B cell (primary cell): ENCODE results near the gene SKIDA1. TPM values are rescaled to one million over a fixed set of nuclear protein-coding genes. Genes with fewer than 3 reads are reported as not detected.

Experiments used
- ATAC-seq: fragments of 200-7000 bp; cut with Tn5 transposase; one replicate; pipeline ENCODE4 v1.10.0; 2021; ENCODE audit warnings: low read depth, mild to moderate bottlenecking, moderate number of reproducible peaks, moderate library complexity
- CTCF ChIA-PET: fragments of 350-600 bp; sonication (Branson Sonifier 250); formaldehyde crosslinking; loops from one replicate; lab custom pipeline; 2021; ENCODE audit warnings: antibody characterized with exemption, inconsistent platforms; lab: Charles Lee
- POLR2A ChIA-PET: fragments of 350-600 bp; sonication (Branson Sonifier 250); formaldehyde crosslinking; loops from one replicate; lab custom pipeline; 2021; ENCODE audit warnings: antibody characterized with exemption; lab: Charles Lee
- DNase-seq: peaks from one replicate; pipeline ENCODE4 v3.0.0; 2013
- H2AFZ ChIP-seq: 2 replicates; pipeline ENCODE4 v1.6.1; 2012; ENCODE audit warnings: mild to moderate bottlenecking, low read depth, low read length; ENCODE audit not compliant: insufficient read depth, poor library complexity, severe bottlenecking
- H3K27ac ChIP-seq, 2 donors: 1 replicate in 1 of 2; 2 replicates in 1 of 2; pipeline ENCODE4 v1.5.1; 2012 to 2013; ENCODE audit warnings: low read length in 2 of 2, mild to moderate bottlenecking in 2 of 2, moderate library complexity in 1 of 2
- H3K27me3 ChIP-seq, 4 experiments: fragments of 200-600 bp in 1 of 4; sonication (generic) in 1 of 4; replicated peaks in 1 of 4; 1 replicate in 2 of 4; 2 replicates in 2 of 4; pipeline versions ENCODE4 v1.6.1 to v1.7.0; 2013 to 2016; ENCODE audit warnings: low read length in 3 of 4, mild to moderate bottlenecking in 2 of 4, mixed read lengths in 1 of 4, moderate library complexity in 1 of 4; ENCODE audit not compliant: insufficient read depth in 4 of 4, control insufficient read depth in 3 of 4; ENCODE audit errors: control extremely low read depth in 1 of 4
- H3K36me3 ChIP-seq, 2 experiments: replicated peaks in 1 of 2; 1 replicate in 1 of 2; 2 replicates in 1 of 2; pipeline versions ENCODE4 v1.6.1 to v1.7.1; 2013; ENCODE audit warnings: low read length in 1 of 2; ENCODE audit not compliant: insufficient read depth in 2 of 2, control insufficient read depth in 1 of 2; ENCODE audit errors: control extremely low read depth in 1 of 2, extremely low read depth in 1 of 2
- H3K4me1 ChIP-seq, 2 donors: fragments of 200-600 bp in 1 of 2; sonication (generic) in 1 of 2; 1 replicate in 1 of 2; 2 replicates in 1 of 2; pipeline versions ENCODE4 v1.5.1 to v1.6.1; 2013 to 2017; ENCODE audit warnings: low read length in 2 of 2; ENCODE audit not compliant: control insufficient read depth in 2 of 2, insufficient read depth in 2 of 2
- H3K4me2 ChIP-seq: replicated peaks from 2 replicates; pipeline ENCODE3; 2012; ENCODE audit warnings: mild to moderate bottlenecking, low read depth, low read length; ENCODE audit not compliant: poor library complexity, severe bottlenecking
- H3K4me3 ChIP-seq, 5 experiments: fragments of 200-600 bp in 1 of 5; sonication (generic) in 1 of 5; 1 replicate in 3 of 5; 2 replicates in 2 of 5; pipeline versions ENCODE4 v1.5.1 to v1.7.0; 2011 to 2016; ENCODE audit warnings: low read length in 4 of 5, mild to moderate bottlenecking in 4 of 5, low read depth in 2 of 5, control low read depth in 1 of 5, moderate library complexity in 1 of 5; ENCODE audit not compliant: insufficient read depth in 1 of 5; ENCODE audit errors: control extremely low read depth in 1 of 5, extremely low read depth in 1 of 5
- H3K79me2 ChIP-seq: fragments of 200-600 bp; sonication (generic); one replicate; pipeline ENCODE4 v1.6.0; 2016; ENCODE audit warnings: low read length; ENCODE audit not compliant: control insufficient read depth, insufficient read depth
- H3K9ac ChIP-seq: fragments of 200-600 bp; sonication (generic); 2 replicates; pipeline ENCODE4 v1.6.1; 2017; ENCODE audit warnings: mild to moderate bottlenecking, low read length, moderate library complexity
- H3K9me3 ChIP-seq, 3 donors: one replicate each; pipeline versions ENCODE4 v1.6.1 to v1.7.1; 2013; ENCODE audit warnings: low read length in 2 of 3; ENCODE audit not compliant: control insufficient read depth in 2 of 3, insufficient read depth in 1 of 3; ENCODE audit errors: control extremely low read depth in 1 of 3
- H4K20me1 ChIP-seq: 2 replicates; pipeline ENCODE4 v1.6.0; 2012; ENCODE audit warnings: mild to moderate bottlenecking, low read length; ENCODE audit not compliant: insufficient read depth, control insufficient read depth, poor library complexity, severe bottlenecking
- H3K27ac Mint-ChIP-seq: one replicate; pipeline ENCODE4 v1.8.0; 2021; ENCODE audit warnings: mixed read lengths
- H3K27me3 Mint-ChIP-seq: one replicate; pipeline ENCODE4 v1.8.0; 2021; ENCODE audit warnings: mixed read lengths
- H3K4me1 Mint-ChIP-seq: one replicate; pipeline ENCODE4 v1.8.0; 2021; ENCODE audit warnings: mixed read lengths
- H3K4me3 Mint-ChIP-seq: one replicate; pipeline ENCODE4 v1.8.0; 2021; ENCODE audit warnings: mixed read lengths
- H3K9me3 Mint-ChIP-seq: one replicate; pipeline ENCODE4 v1.8.0; 2022; ENCODE audit warnings: mixed read lengths; ENCODE audit not compliant: insufficient read depth
- CTCF ChIP-seq: fragments of 200-600 bp; IDR thresholded peaks from one replicate; pipeline ENCODE4 v1.8.0; 2022; ENCODE audit warnings: antibody characterized with exemption, mild to moderate bottlenecking
- EZH2 ChIP-seq: IDR thresholded peaks from 2 replicates; pipeline ENCODE4 v1.6.1; 2012; ENCODE audit warnings: borderline replicate concordance, low read depth, mild to moderate bottlenecking, moderate library complexity, low read length; ENCODE audit not compliant: insufficient read depth, poor library complexity, severe bottlenecking
- WGBS: methylation state at CpG from one replicate; pipeline ENCODE4 v1.1.5; 2013; ENCODE audit warnings: missing lambda C conversion rate; ENCODE audit not compliant: insufficient coverage; 5-methylcytosine and 5-hydroxymethylcytosine counted together
- intact Hi-C: fragments of 100-400 bp; cut with micrococcal nuclease; formaldehyde crosslinking; loops from one replicate; pipeline ENCODE4 v1.10.0; 2022
- polyA plus RNA-seq: library from polyadenylated mRNA; depleted of rRNA; stranded (reverse); fragments of >200 nt; gene quantifications from 2 replicates; pipeline ENCODE4 v1.2.3, GENCODE V29; 2012
- total RNA-seq, 2 donors: library from RNA; stranded (reverse); fragments of 120-200 nt in 1 of 2; gene quantifications; 1 replicate in 1 of 2; 2 replicates in 1 of 2; pipeline versions ENCODE4 v1.2.3 to v1.2.4, GENCODE V29; 2013 to 2022

The SKIDA1 gene
- total and polyA plus RNA-seq, 2 donors (not counting 1 experiment from before 2014, with no cell fraction given), result 0.06 to 0.10 TPM

- no peak for ATAC-seq
- peaks cover 38% of the 10 kb centered on the region for H3K4me1 Mint-ChIP-seq
- DNase-seq, result no peak
- H3K4me3 Mint-ChIP-seq, result no peak overlapping the region
- H3K9ac ChIP-seq, result no peak overlapping the region
- H3K9me3 ChIP-seq, result peaks cover 0 to 6% (median 0%) of the 10 kb centered on the region in 3 donors
- no peaks in the 10 kb centered on the region for H3K79me2 ChIP-seq
- ChIA-PET CTCF (interaction anchor here (0.6 to 1.0 kb wide), 3 partner anchors 28 to 819 kb away, joined by 3 to 4 read pairs (median 3); no protein-coding TSS in a partner anchor), POLR2A (no interaction called here)
- H3K27ac Mint-ChIP-seq, result no peak overlapping the region
- no peak overlapping the region for H3K4me3 ChIP-seq
- intact Hi-C loops, result loop anchor here (2.0 kb wide), 3 partner anchors 27 to 815 kb away; no protein-coding TSS in a partner anchor
- H4K20me1 ChIP-seq, result no peaks in the 10 kb centered on the region
- peak overlapping the region; percentile 86 for H3K4me2 ChIP-seq
- no peaks in the 10 kb centered on the region for H3K36me3 ChIP-seq
- WGBS, result no CpG with 5 or more reads among the region's 7 CpGs
- TF ChIP-seq CTCF, result no peak
- TF ChIP-seq EZH2, result no peak
- peaks cover 0 to 58% (median 54%) of the 10 kb centered on the region in 4 experiments for H3K27me3 ChIP-seq
- H3K27ac ChIP-seq, result no peak overlapping the region
- no peak overlapping the region for H2AFZ ChIP-seq
- H3K9me3 Mint-ChIP-seq, result no peaks in the 10 kb centered on the region
- H3K27me3 Mint-ChIP-seq, result peaks cover 69% of the 10 kb centered on the region
- H3K4me1 ChIP-seq, result peaks cover 35 to 47% of the 10 kb centered on the region in 2 donors
These were observed 1.4 kb downstream of the SKIDA1 start for GRCh38 chr10:21524131-21524525.

DNA sequence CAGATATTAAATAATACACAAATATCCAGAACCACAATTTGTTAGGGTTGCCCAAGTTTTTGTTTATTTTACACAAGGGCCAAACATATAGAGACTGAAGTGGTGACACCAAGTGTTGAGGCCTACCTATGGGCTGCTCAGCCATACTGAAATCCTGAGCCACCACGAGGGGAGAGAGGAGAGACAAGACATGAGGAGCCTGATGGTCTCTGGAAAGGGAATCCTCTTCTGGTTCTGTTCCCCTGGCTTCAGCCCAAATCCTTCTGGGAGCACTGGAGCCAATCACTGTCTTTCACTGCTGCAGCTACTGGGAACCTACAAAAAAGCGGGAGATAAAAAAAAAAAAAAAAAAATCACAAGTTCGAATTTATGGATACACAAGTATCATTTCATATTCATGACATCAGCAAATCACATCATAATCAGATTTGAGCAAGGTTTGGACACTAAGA is 1.9 kb downstream of the SKIDA1 start:
- ChIA-PET POLR2A (no interaction called here), CTCF (interaction anchor here (0.9 to 1.0 kb wide), 2 partner anchors 28 to 820 kb away, joined by 3 read pairs; no protein-coding TSS in a partner anchor)
- no peak for DNase-seq
- no peak overlapping the region for H3K9ac ChIP-seq
- no peaks in the 10 kb centered on the region for H3K9me3 Mint-ChIP-seq
- peaks cover 0 to 11% (median 0%) of the 10 kb centered on the region in 3 donors for H3K9me3 ChIP-seq
- ATAC-seq, result no peak
- H3K4me3 ChIP-seq, result no peak overlapping the region
- peaks cover under 1% of the 10 kb centered on the region for H4K20me1 ChIP-seq
- intact Hi-C loops, result loop anchor here (2.0 kb wide), 3 partner anchors 27 to 815 kb away; no protein-coding TSS in a partner anchor
- H3K4me2 ChIP-seq, result no peak overlapping the region
- H3K4me1 ChIP-seq, result peaks cover 40 to 52% of the 10 kb centered on the region in 2 donors
- H3K4me3 Mint-ChIP-seq, result no peak overlapping the region
- peaks cover 70% of the 10 kb centered on the region for H3K27me3 Mint-ChIP-seq
- H3K36me3 ChIP-seq, result no peaks in the 10 kb centered on the region
- H3K27ac ChIP-seq, result no peak overlapping the region
- TF ChIP-seq EZH2 (no peak), CTCF (no peak)
- H3K79me2 ChIP-seq, result no peaks in the 10 kb centered on the region
- H2AFZ ChIP-seq, result no peak overlapping the region
- peaks cover 0 to 63% (median 59%) of the 10 kb centered on the region in 4 experiments for H3K27me3 ChIP-seq
- H3K27ac Mint-ChIP-seq, result no peak overlapping the region
- H3K4me1 Mint-ChIP-seq, result peaks cover 41% of the 10 kb centered on the region
- WGBS, result 93% methylated on average over 2 of the region's 3 CpGs
